ENCODE measurements around the gene RIMBP3C.
"Not testable (repeated sequence)": the region's sequence is repeated elsewhere in the genome, so short reads cannot be mapped to it uniquely, and the experiment has no call there.

Gene RIMBP3C

DNA sequence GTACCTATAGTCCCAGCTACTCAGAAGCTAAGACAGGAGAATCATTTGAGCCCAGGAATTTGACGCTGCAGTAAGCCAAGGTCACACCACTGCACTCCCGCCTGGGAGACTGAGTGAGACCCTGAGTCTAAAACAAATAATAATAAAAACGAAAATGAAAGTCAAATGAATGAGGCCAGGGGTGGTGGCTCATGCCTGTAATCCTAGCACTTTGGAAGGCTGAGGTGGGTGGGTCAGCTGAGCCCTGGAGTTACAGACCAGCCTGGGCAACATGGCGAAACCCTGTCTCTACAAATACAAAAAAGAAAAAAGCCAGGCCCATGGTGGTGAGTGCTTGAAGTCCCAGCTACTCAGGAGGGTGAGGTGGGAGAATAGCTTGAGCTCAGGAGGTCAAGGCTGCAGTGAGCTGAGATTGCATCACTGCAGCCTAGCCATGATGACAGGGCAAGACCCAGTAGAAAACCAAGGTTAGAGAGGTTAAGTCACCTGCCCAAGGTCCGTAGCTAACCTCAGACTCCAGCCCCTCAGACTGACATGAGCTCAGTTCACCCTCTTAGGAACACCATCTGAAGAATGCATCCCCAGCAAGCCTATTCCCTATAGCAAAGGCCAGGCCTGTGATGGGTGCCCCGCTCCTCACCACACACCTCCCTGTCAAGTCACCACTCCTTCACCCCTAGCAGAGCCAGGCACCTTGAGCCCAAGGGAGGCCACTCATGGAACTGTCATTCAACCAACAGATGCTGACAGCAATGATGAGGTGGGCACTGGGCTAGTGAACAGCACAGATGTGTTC, 24.4 kb downstream of the RIMBP3C start:
- DNase-seq (ENCODE audit: low read depth) = not testable (repeated sequence)

GRCh38 chr22:21516970-21517764, 34.1 kb downstream of the RIMBP3C start:
- DNase-seq (ENCODE audit: low read depth) = not testable (repeated sequence)

DNA sequence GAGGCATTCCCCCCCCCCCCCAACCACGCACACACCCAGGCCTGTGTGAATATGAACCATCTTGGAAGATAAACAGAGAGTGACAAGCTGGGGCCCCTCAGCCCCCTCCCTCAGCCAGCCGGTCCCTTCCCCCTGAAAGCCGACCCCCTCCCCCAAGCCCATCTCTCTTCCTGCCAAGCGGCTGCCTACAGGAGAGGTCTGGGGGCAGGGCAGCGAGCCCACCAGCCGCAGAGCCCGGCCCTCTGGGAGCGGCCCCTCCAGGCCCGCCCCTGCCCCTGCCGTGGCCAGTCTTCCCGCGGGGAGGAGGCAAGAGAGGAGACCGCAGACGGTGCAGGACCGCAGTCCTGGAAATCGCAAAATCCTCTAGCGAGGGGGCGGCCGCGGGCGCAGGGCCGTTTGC, 34.7 kb downstream of the RIMBP3C start:
- DNase-seq (ENCODE audit: low read depth) = not testable (repeated sequence)

- DNase-seq (ENCODE audit: low read depth) = not testable (repeated sequence)
These were observed 36.0 kb downstream of the RIMBP3C start for GRCh38 chr22:21515234-21515633.

DNA sequence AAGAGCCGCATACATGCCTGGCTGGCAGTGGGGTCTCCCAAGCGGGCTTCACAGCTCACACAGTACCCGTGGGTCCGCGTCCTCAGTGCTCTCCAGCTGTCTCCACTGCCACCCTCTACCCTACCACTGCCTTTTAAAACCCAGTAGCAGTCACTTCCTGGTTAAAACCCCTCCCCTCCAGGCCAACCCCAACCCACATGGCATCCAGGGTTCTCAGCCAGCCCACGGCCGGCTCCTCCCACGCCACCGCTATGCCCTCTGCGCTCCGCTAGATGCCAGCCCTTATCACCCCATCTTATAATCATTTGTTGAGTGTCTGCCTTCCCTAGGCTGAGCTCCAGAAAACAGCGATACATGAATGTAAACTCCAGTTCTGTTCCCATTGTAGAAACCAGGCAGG, 37.1 kb downstream of the RIMBP3C start:
- not testable (repeated sequence) for DNase-seq (ENCODE audit: low read depth)

- DNase-seq (ENCODE audit: low read depth) = not testable (repeated sequence)
These were observed 39.2 kb downstream of the RIMBP3C start for GRCh38 chr22:21512022-21512421.

DNA sequence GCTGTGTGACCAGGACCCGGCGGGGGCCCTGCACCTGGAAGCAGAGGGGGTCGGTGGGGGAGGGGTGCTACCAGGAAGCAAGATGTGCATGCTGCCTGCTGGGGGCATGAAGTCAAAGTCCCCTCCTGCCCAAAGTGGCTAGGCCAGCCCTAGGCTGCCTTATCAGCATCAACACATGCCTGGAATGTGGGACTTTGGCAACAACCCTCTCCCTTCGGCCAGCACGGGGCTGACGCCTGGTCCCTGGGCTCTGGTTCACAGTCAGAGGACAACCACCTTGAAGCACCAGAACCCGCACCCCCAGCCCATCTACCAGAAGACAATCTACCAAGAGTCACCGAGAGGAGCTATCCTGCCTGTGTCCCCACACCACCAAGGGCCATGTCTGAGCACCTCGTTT, 40.9 kb downstream of the RIMBP3C start:
- not testable (repeated sequence) for DNase-seq (ENCODE audit: low read depth)

GRCh38 chr22:21499623-21500506, 51.4 kb downstream of the RIMBP3C start:
- DNase-seq (ENCODE audit: low read depth) = not testable (repeated sequence)

DNA sequence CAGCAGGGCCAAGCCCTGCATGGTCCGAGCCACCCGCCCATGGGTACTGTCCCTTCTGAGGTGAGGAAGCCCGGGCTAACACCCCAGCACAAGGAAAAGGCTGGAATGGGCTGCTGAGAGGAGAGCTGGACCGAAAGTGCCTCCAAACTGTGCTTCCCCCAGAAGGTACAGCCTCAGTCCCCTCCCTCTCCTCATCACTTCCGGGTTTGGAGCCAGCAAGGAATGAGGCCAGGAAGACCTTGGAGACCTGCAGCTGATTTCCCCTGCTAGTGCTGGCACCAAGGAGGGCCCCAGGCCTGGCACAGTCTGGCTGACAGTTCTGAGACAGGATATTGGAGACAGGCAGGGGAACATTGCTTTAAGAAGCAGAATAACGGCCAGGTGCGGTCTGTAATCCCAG, 52.8 kb downstream of the RIMBP3C start:
- not testable (repeated sequence) for DNase-seq (ENCODE audit: low read depth)

- DNase-seq (ENCODE audit: low read depth) = not testable (repeated sequence)
These were observed 53.3 kb downstream of the RIMBP3C start for GRCh38 chr22:21497984-21498383.

Data from fibroblast of the conjunctiva (primary cell).